Esophagus muscularis mucosa (tissue), 4 donors: ENCODE measurements around the gene ADCY1. TPM values are rescaled to one million over a fixed set of nuclear protein-coding genes. Genes with fewer than 3 reads are reported as not detected.

Experiments
- DNase-seq: peaks from one replicate; pipeline ENCODE4 v3.0.0-alpha.2; 2017; ENCODE audit errors: extremely low spot score
- H3K27ac ChIP-seq, 4 donors: fragments of 200-600 bp; sonication (generic); replicated peaks in 1 of 4; 1 replicate in 3 of 4; 2 replicates in 1 of 4; pipeline ENCODE4 v1.5.1; 2016 to 2019; ENCODE audit warnings: mild to moderate bottlenecking in 1 of 4
- H3K27me3 ChIP-seq, 4 donors: fragments of 200-600 bp; sonication (generic); one replicate each; pipeline versions ENCODE4 v1.5.1 to v1.6.0; 2016 to 2019
- H3K36me3 ChIP-seq, 4 donors: fragments of 200-600 bp; sonication (generic); one replicate each; pipeline ENCODE4 v1.5.1; 2016 to 2019
- H3K4me1 ChIP-seq, 4 donors: fragments of 200-600 bp; sonication (generic); one replicate each; pipeline ENCODE4 v1.5.1; 2016 to 2019
- H3K4me3 ChIP-seq, 4 donors: fragments of 200-600 bp; sonication (generic); 1 replicate in 2 of 4; 2 replicates in 2 of 4; pipeline ENCODE4 v1.5.1; 2016 to 2019; ENCODE audit warnings: mild to moderate bottlenecking in 4 of 4, moderate library complexity in 1 of 4
- H3K9me3 ChIP-seq, 4 donors: fragments of 200-600 bp; sonication (generic); 1 replicate in 3 of 4; 2 replicates in 1 of 4; pipeline ENCODE4 v1.5.1; 2016 to 2019
- CTCF ChIP-seq, 3 experiments: fragments of 200-600 bp in 2 of 3; fragments of 450-650 bp in 1 of 3; sonication (generic) in 2 of 3; IDR thresholded peaks; one replicate each; pipeline ENCODE4 v1.5.1; 2017 to 2019; ENCODE audit warnings: antibody characterized with exemption in 3 of 3, mild to moderate bottlenecking in 2 of 3, moderate library complexity in 1 of 3
- EP300 ChIP-seq: sonication (generic); formaldehyde crosslinking; IDR thresholded peaks from one replicate; pipeline ENCODE4 v1.6.1; 2017; ENCODE audit warnings: antibody characterized with exemption
- POLR2A ChIP-seq: fragments of 450-650 bp; IDR thresholded peaks from one replicate; pipeline ENCODE4 v1.6.1; 2017; ENCODE audit warnings: antibody characterized with exemption, moderate library complexity, mild to moderate bottlenecking, low read depth
- POLR2AphosphoS5 ChIP-seq, 2 donors: sonication (generic); formaldehyde crosslinking; IDR thresholded peaks; one replicate each; pipeline ENCODE4 v1.6.1; 2017; ENCODE audit warnings: antibody characterized with exemption in 2 of 2
- WGBS: methylation state at CpG from one replicate; pipeline ENCODE4 v1.1.5; 2018; 5-methylcytosine and 5-hydroxymethylcytosine counted together
- intact Hi-C: fragments of 100-400 bp; cut with DNase I; formaldehyde crosslinking; loops from one replicate; pipeline ENCODE4 v1.15.1; 2023
- total RNA-seq, 4 donors: library from RNA; depleted of rRNA; stranded (reverse); fragments of >200 nt; gene quantifications; one replicate each; pipeline versions ENCODE4 v1.1.0 to v1.2.1, GENCODE V29; 2016

ADCY1 gene
- total RNA-seq, 4 donors from 2014 or later, result 0.42 to 2.1 (median 1.2) TPM

- H3K36me3 ChIP-seq, result peaks cover 0 to 5% (median 0%) of the 10 kb centered on the region in 4 donors
- no peaks in the 10 kb centered on the region for H3K27me3 ChIP-seq
- no peak overlapping the region for H3K27ac ChIP-seq
- no peak for DNase-seq
- intact Hi-C loops, result no loop called here
- WGBS, result 90% methylated on average over 2 of the region's 2 CpGs
- H3K4me3 ChIP-seq, result no peak overlapping the region
- H3K9me3 ChIP-seq, result no peaks in the 10 kb centered on the region
- TF ChIP-seq EP300 (no peak), POLR2AphosphoS5 (IDR thresholded peaks at IDR 0.05) (no peak)
- no peaks in the 10 kb centered on the region for H3K4me1 ChIP-seq
Measured at GRCh38 chr7:45652630-45653029, 78.5 kb downstream of the ADCY1 start.

GRCh38 chr7:45653209-45653907 lies 79.2 kb downstream of the ADCY1 start:
- WGBS, result 81% methylated on average over 4 of the region's 4 CpGs
- Histone ChIP-seq H3K27me3 (no peaks in the 10 kb centered on the region), H3K9me3 (no peaks in the 10 kb centered on the region), H3K4me3 (no peak overlapping the region), H3K27ac (no peak overlapping the region), H3K4me1 (no peaks in the 10 kb centered on the region), H3K36me3 (peaks cover 0 to 5% (median 0%) of the 10 kb centered on the region in 4 donors)
- intact Hi-C loops, result no loop called here
- TF ChIP-seq POLR2A (no peak), CTCF (IDR thresholded peaks at IDR 0.05) (no peak), POLR2AphosphoS5 (IDR thresholded peaks at IDR 0.05) (no peak), EP300 (no peak)
- no peak for DNase-seq

GRCh38 chr7:45654341-45654740 lies 80.2 kb downstream of the ADCY1 start:
- Histone ChIP-seq H3K4me1 (no peaks in the 10 kb centered on the region), H3K9me3 (no peaks in the 10 kb centered on the region), H3K36me3 (peaks cover 0 to 5% (median 0%) of the 10 kb centered on the region in 4 donors), H3K27me3 (no peaks in the 10 kb centered on the region), H3K4me3 (no peak overlapping the region), H3K27ac (no peak overlapping the region)
- WGBS, result 86% methylated on average over 5 of the region's 5 CpGs
- DNase-seq, result no peak
- intact Hi-C loops, result no loop called here
- TF ChIP-seq POLR2AphosphoS5 (IDR thresholded peaks at IDR 0.05) (no peak), EP300 (no peak), POLR2A (no peak), CTCF (IDR thresholded peaks at IDR 0.05) (no peak)

- Histone ChIP-seq H3K4me3 (no peak overlapping the region), H3K9me3 (no peaks in the 10 kb centered on the region), H3K27ac (no peak overlapping the region), H3K4me1 (no peaks in the 10 kb centered on the region), H3K27me3 (no peaks in the 10 kb centered on the region), H3K36me3 (peaks cover 0 to 3% (median 0%) of the 10 kb centered on the region in 4 donors)
- TF ChIP-seq POLR2AphosphoS5 (IDR thresholded peaks at IDR 0.05), result no peak
- TF ChIP-seq EP300, result no peak
- no peak for TF ChIP-seq CTCF (IDR thresholded peaks at IDR 0.05)
- intact Hi-C loops, result no loop called here
- DNase-seq, result no peak
- WGBS, result 92% methylated on average over 10 of the region's 10 CpGs
Measured at GRCh38 chr7:45655539-45655938, 81.4 kb downstream of the ADCY1 start.

- 91% methylated on average over 2 of the region's 2 CpGs for whole genome bisulfite sequencing
- intact Hi-C loops, result no loop called here
- H3K4me1 ChIP-seq, result no peaks in the 10 kb centered on the region
Measured at GRCh38 chr7:45656431-45656830, 82.3 kb downstream of the ADCY1 start.

More at GRCh38 chr7:45656431-45656830, 82.3 kb downstream of the ADCY1 start:
- peak; percentile 50 for DNase-seq
- Histone ChIP-seq H3K27ac (no peak overlapping the region), H3K4me3 (no peak overlapping the region), H3K9me3 (no peaks in the 10 kb centered on the region), H3K27me3 (no peaks in the 10 kb centered on the region), H3K36me3 (no peaks in the 10 kb centered on the region)
- no peak for TF ChIP-seq EP300
- no peak for TF ChIP-seq POLR2AphosphoS5 (IDR thresholded peaks at IDR 0.05)
- no peak for TF ChIP-seq CTCF (IDR thresholded peaks at IDR 0.05)
- no peak for TF ChIP-seq POLR2A
